Measurements from ENCODE around the gene TTC39A.
"Not testable (repeated sequence)": the region's sequence is repeated elsewhere in the genome, so short reads cannot be mapped to it uniquely, and the experiment has no call there.

Gene TTC39A

DNA sequence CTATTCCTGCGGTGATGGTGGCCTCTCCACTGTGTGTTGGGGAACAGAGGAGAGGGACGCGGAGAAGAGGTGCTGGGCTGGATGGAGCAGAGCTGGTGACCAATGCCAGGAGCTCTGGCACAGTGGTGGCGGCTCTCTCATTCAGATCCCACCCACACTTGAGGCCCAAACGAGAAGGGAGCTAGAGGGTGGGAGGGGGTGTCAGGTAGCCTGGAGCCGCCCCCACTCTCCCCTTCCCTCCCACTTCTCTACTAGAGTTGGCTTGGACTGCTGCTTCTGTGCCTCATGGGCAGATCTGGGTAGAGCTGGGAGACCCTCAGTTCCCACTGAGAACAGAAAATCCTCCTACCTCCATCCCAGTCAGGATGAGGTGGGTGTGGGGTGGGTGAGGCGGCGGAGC lies 3.5 kb downstream of the TTC39A start:
- Histone ChIP-seq H3K9me3 (ENCODE audit: insufficient read depth, low read length) (no peaks in the 10 kb centered on the region), H3K9ac (ENCODE audit: insufficient read length, low read depth) (no peak overlapping the region), H3K4me3 (ENCODE audit: insufficient read length, low read depth) (no peak overlapping the region), H3K27me3 (ENCODE audit: insufficient read depth, insufficient read length) (peaks cover 20% of the 10 kb centered on the region), H3K36me3 (ENCODE audit: insufficient read depth, insufficient read length, low read length) (no peaks in the 10 kb centered on the region), H3K4me1 (ENCODE audit: insufficient read depth, insufficient read length) (peaks cover 5% of the 10 kb centered on the region)
- DNase-seq (ENCODE audit: low read depth, low spot score): no peak
- no peak for TF ChIP-seq ZNF274 (IDR thresholded peaks at IDR 0.05; ENCODE audit: low read depth, low read length)
- no peak for TF ChIP-seq SUZ12 (IDR thresholded peaks at IDR 0.05; ENCODE audit: extremely low read depth, insufficient read depth, insufficient read length)
- TF ChIP-seq YY1 (IDR thresholded peaks at IDR 0.05; ENCODE audit: insufficient read depth, insufficient read length): no peak

GRCh38 chr1:51325878-51326755 lies 4.2 kb downstream of the TTC39A start:
- H3K9me3 ChIP-seq (ENCODE audit: insufficient read depth, low read length): no peaks in the 10 kb centered on the region
- no peak overlapping the region for H3K4me3 ChIP-seq (ENCODE audit: insufficient read length, low read depth)
- peaks cover 20% of the 10 kb centered on the region for H3K27me3 ChIP-seq (ENCODE audit: insufficient read depth, insufficient read length)
- peaks cover 7% of the 10 kb centered on the region for H3K4me1 ChIP-seq (ENCODE audit: insufficient read depth, insufficient read length)
- DNase-seq (ENCODE audit: low read depth, low spot score): no peak
- TF ChIP-seq ZNF274 (IDR thresholded peaks at IDR 0.05; ENCODE audit: low read depth, low read length) (no peak), SUZ12 (IDR thresholded peaks at IDR 0.05; ENCODE audit: extremely low read depth, insufficient read depth, insufficient read length) (no peak), YY1 (IDR thresholded peaks at IDR 0.05; ENCODE audit: insufficient read depth, insufficient read length) (no peak)
- no peak overlapping the region for H3K9ac ChIP-seq (ENCODE audit: insufficient read length, low read depth)
- H3K36me3 ChIP-seq (ENCODE audit: insufficient read depth, insufficient read length, low read length): no peaks in the 10 kb centered on the region

DNA sequence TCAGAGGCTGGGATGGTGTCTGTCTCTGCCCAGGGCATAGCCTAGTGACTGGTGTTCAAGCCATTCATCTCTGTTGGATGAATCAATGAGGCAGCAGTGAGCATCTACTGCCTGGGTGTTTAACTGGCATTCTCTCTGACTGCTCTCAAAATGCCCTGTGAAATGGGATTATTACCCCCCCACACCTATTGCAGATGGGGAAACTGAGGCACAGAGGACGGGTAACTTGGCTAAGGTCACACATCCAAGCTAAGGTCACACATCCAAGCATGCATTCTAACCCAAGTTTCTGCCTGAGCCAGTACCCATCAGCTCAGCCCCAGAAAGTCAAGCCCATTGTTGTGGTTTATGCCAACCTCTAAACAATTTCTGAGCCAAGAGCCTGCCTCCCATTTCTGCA lies 5.0 kb downstream of the TTC39A start:
- Histone ChIP-seq H3K4me3 (ENCODE audit: insufficient read length, low read depth) (no peak overlapping the region), H3K27me3 (ENCODE audit: insufficient read depth, insufficient read length) (peaks cover 15% of the 10 kb centered on the region), H3K9me3 (ENCODE audit: insufficient read depth, low read length) (no peaks in the 10 kb centered on the region), H3K36me3 (ENCODE audit: insufficient read depth, insufficient read length, low read length) (no peaks in the 10 kb centered on the region), H3K4me1 (ENCODE audit: insufficient read depth, insufficient read length) (peaks cover 4% of the 10 kb centered on the region), H3K9ac (ENCODE audit: insufficient read length, low read depth) (no peak overlapping the region)
- TF ChIP-seq ZNF274 (IDR thresholded peaks at IDR 0.05; ENCODE audit: low read depth, low read length): no peak
- TF ChIP-seq YY1 (IDR thresholded peaks at IDR 0.05; ENCODE audit: insufficient read depth, insufficient read length): no peak
- no peak for TF ChIP-seq SUZ12 (IDR thresholded peaks at IDR 0.05; ENCODE audit: extremely low read depth, insufficient read depth, insufficient read length)
- no peak for DNase-seq (ENCODE audit: low read depth, low spot score)

GRCh38 chr1:51325011-51325385 lies 5.4 kb downstream of the TTC39A start:
- DNase-seq (ENCODE audit: low read depth, low spot score); H3K4me3 ChIP-seq (ENCODE audit: insufficient read length, low read depth); H3K36me3 ChIP-seq (ENCODE audit: insufficient read depth, insufficient read length, low read length); H3K9me3 ChIP-seq (ENCODE audit: insufficient read depth, low read length); H3K4me1 ChIP-seq (ENCODE audit: insufficient read depth, insufficient read length); H3K9ac ChIP-seq (ENCODE audit: insufficient read length, low read depth): not testable (repeated sequence)
- peaks cover 14% of the 10 kb centered on the region for H3K27me3 ChIP-seq (ENCODE audit: insufficient read depth, insufficient read length)

- TF ChIP-seq ZNF274 (IDR thresholded peaks at IDR 0.05; ENCODE audit: low read depth, low read length): no peak
- no peak for TF ChIP-seq YY1 (IDR thresholded peaks at IDR 0.05; ENCODE audit: insufficient read depth, insufficient read length)
- TF ChIP-seq SUZ12 (IDR thresholded peaks at IDR 0.05; ENCODE audit: extremely low read depth, insufficient read depth, insufficient read length): no peak
- no peak for DNase-seq (ENCODE audit: low read depth, low spot score)
Measured at GRCh38 chr1:51324251-51325010, 5.9 kb downstream of the TTC39A start.

DNA sequence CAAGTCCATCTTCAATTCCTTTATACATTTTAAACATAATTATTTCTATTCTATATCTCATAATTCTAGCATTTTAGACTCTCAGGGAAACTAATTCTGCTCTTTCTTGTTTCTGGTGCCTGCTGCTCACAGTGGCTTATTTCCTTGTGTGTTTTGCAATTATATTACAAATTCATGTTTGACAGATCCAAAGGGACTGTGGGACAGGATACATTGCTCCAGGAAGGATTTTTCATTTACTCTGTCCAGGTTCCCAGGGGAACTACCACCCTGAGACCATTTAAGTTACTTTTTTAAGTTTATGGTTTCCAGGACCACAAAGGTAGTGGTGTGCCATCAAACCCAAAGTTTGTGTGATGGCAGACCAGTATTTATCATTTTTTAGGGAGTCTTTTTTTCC lies 6.6 kb downstream of the TTC39A start:
- Histone ChIP-seq H3K9me3 (ENCODE audit: insufficient read depth, low read length) (no peaks in the 10 kb centered on the region), H3K27me3 (ENCODE audit: insufficient read depth, insufficient read length) (peaks cover 2% of the 10 kb centered on the region), H3K4me3 (ENCODE audit: insufficient read length, low read depth) (no peak overlapping the region), H3K9ac (ENCODE audit: insufficient read length, low read depth) (no peak overlapping the region), H3K4me1 (ENCODE audit: insufficient read depth, insufficient read length) (peaks cover 4% of the 10 kb centered on the region), H3K36me3 (ENCODE audit: insufficient read depth, insufficient read length, low read length) (no peaks in the 10 kb centered on the region)
- DNase-seq (ENCODE audit: low read depth, low spot score): no peak
- TF ChIP-seq ZNF274 (IDR thresholded peaks at IDR 0.05; ENCODE audit: low read depth, low read length): no peak
- TF ChIP-seq SUZ12 (IDR thresholded peaks at IDR 0.05; ENCODE audit: extremely low read depth, insufficient read depth, insufficient read length): no peak
- TF ChIP-seq YY1 (IDR thresholded peaks at IDR 0.05; ENCODE audit: insufficient read depth, insufficient read length): no peak

More at GRCh38 chr1:51324251-51325010, 5.9 kb downstream of the TTC39A start:
- H3K36me3 ChIP-seq (ENCODE audit: insufficient read depth, insufficient read length, low read length): no peaks in the 10 kb centered on the region
- H3K27me3 ChIP-seq (ENCODE audit: insufficient read depth, insufficient read length): peaks cover 8% of the 10 kb centered on the region
- H3K4me3 ChIP-seq (ENCODE audit: insufficient read length, low read depth): no peak overlapping the region
- H3K9me3 ChIP-seq (ENCODE audit: insufficient read depth, low read length): no peaks in the 10 kb centered on the region
- H3K9ac ChIP-seq (ENCODE audit: insufficient read length, low read depth): no peak overlapping the region
- peaks cover 4% of the 10 kb centered on the region for H3K4me1 ChIP-seq (ENCODE audit: insufficient read depth, insufficient read length)

GRCh38 chr1:51322417-51323101 lies 7.8 kb downstream of the TTC39A start:
- TF ChIP-seq SUZ12 (IDR thresholded peaks at IDR 0.05; ENCODE audit: extremely low read depth, insufficient read depth, insufficient read length): no peak
- no peak for TF ChIP-seq ZNF274 (IDR thresholded peaks at IDR 0.05; ENCODE audit: low read depth, low read length)
- no peak for TF ChIP-seq YY1 (IDR thresholded peaks at IDR 0.05; ENCODE audit: insufficient read depth, insufficient read length)
- no peak for DNase-seq (ENCODE audit: low read depth, low spot score)
- Histone ChIP-seq H3K4me1 (ENCODE audit: insufficient read depth, insufficient read length) (peaks cover 7% of the 10 kb centered on the region), H3K36me3 (ENCODE audit: insufficient read depth, insufficient read length, low read length) (no peaks in the 10 kb centered on the region), H3K4me3 (ENCODE audit: insufficient read length, low read depth) (no peak overlapping the region), H3K9me3 (ENCODE audit: insufficient read depth, low read length) (no peaks in the 10 kb centered on the region), H3K9ac (ENCODE audit: insufficient read length, low read depth) (no peak overlapping the region), H3K27me3 (ENCODE audit: insufficient read depth, insufficient read length) (no peaks in the 10 kb centered on the region)

All from NT2/D1 (cell line).